ENCODE measurements around the gene SLC29A3. TPM values are rescaled to one million over a fixed set of nuclear protein-coding genes. Genes with fewer than 3 reads are reported as not detected.
"Not testable (repeated sequence)": the region's sequence is repeated elsewhere in the genome, so short reads cannot be mapped to it uniquely, and the experiment has no call there.

The SLC29A3 gene
- total RNA-seq, 1 experiment from 2014 or later, result 9.2 TPM

- no peak overlapping the region for H2AFZ ChIP-seq (ENCODE audit: low read length)
- no peaks in the 10 kb centered on the region for H3K27me3 ChIP-seq (ENCODE audit: insufficient read depth, low read length)
- no CpG with 5 or more reads among the region's 5 CpGs for WGBS (ENCODE audit: extremely low coverage, insufficient read length, low lambda C conversion rate)
- no peaks in the 10 kb centered on the region for H3K79me2 ChIP-seq (ENCODE audit: insufficient read depth, low read length)
- no peak for DNase-seq
- H2BK12ac ChIP-seq (ENCODE audit: insufficient read length, low read depth, low read length), result no peak overlapping the region
- Mint-ChIP-seq H3K36me3 (ENCODE audit: insufficient read depth in 1 of 3, low read depth in 3 of 3) (peaks cover 12 to 62% (median 43%) of the 10 kb centered on the region in 3 experiments; a peak in 6 of 7 replicates), H3K4me1 (no peaks in the 10 kb centered on the region), H3K27ac (no peak overlapping the region; a peak in 2 of 7 replicates), H3K27me3 (ENCODE audit: low read depth) (no peaks in the 10 kb centered on the region; the same call in 1 of the 2 replicates), H3K9me3 (no peaks in the 10 kb centered on the region), H3K4me3 (no peak overlapping the region)
- no peak overlapping the region for H3T11ph ChIP-seq (ENCODE audit: low read length)
- no peak overlapping the region for H3K4me2 ChIP-seq (ENCODE audit: insufficient read depth, insufficient read length, low read length)
- no peak for TF ChIP-seq CTCF (conservative IDR thresholded peaks at IDR 0.05)
- no peak overlapping the region for H3K14ac ChIP-seq (ENCODE audit: insufficient read depth, low read length)
- H3K4ac ChIP-seq (ENCODE audit: low read depth, low read length), result no peak overlapping the region
- no peak overlapping the region for H2AK5ac ChIP-seq (ENCODE audit: insufficient read length, low read length)
- no peaks in the 10 kb centered on the region for H4K20me1 ChIP-seq (ENCODE audit: control insufficient read depth, insufficient read depth, insufficient read length)
- no peaks in the 10 kb centered on the region for H3K9me3 ChIP-seq (ENCODE audit: control insufficient read depth, low read depth, low read length)
- H3K79me1 ChIP-seq (ENCODE audit: insufficient read depth, low read depth, low read length, poor library complexity, severe bottlenecking), result no peaks in the 10 kb centered on the region
- no peak overlapping the region for H2BK20ac ChIP-seq (ENCODE audit: low read depth, low read length, poor library complexity, severe bottlenecking)
- H3K27ac ChIP-seq (ENCODE audit: insufficient read length, low read depth, low read length), result no peak overlapping the region
- H2BK5ac ChIP-seq (ENCODE audit: insufficient read length, low read length), result no peak overlapping the region
- no peak overlapping the region for H3K18ac ChIP-seq (ENCODE audit: insufficient read length, low read depth, low read length)
- no peaks in the 10 kb centered on the region for H3K23me2 ChIP-seq (ENCODE audit: insufficient read length, low read depth, low read length, poor library complexity, severe bottlenecking)
- no peak overlapping the region for H2BK15ac ChIP-seq (ENCODE audit: low read depth, low read length)
- no peak overlapping the region for H4K5ac ChIP-seq (ENCODE audit: insufficient read length, low read depth, low read length)
- H3K23ac ChIP-seq (ENCODE audit: insufficient read length, low read depth, low read length), result no peak overlapping the region
- H3K56ac ChIP-seq (ENCODE audit: insufficient read length, low read depth, low read length), result no peak overlapping the region
- H2BK120ac ChIP-seq (ENCODE audit: low read depth, low read length, poor library complexity, severe bottlenecking), result no peak overlapping the region
- no peak overlapping the region for H4K8ac ChIP-seq (replicated peaks; ENCODE audit: insufficient read length, low read depth, low read length)
- H4K91ac ChIP-seq (ENCODE audit: insufficient read length, low read depth, low read length), result no peak overlapping the region
- no peaks in the 10 kb centered on the region for H3K4me1 ChIP-seq (ENCODE audit: insufficient read depth, low read length)
- no peak overlapping the region for H3K9ac ChIP-seq (ENCODE audit: extremely low read depth, insufficient read length, low read length)
These were observed 23.0 kb upstream of the SLC29A3 start for GRCh38 chr10:71296086-71296485.

- H3K18ac ChIP-seq (ENCODE audit: insufficient read length, low read depth, low read length); H3K79me1 ChIP-seq (ENCODE audit: insufficient read depth, low read depth, low read length, poor library complexity, severe bottlenecking); H3K4me1 ChIP-seq (ENCODE audit: insufficient read depth, low read length); H3K27me3 ChIP-seq (ENCODE audit: insufficient read depth, low read length); H3K4me3 Mint-ChIP-seq; H2AK5ac ChIP-seq (ENCODE audit: insufficient read length, low read length); H3T11ph ChIP-seq (ENCODE audit: low read length); H2BK12ac ChIP-seq (ENCODE audit: insufficient read length, low read depth, low read length); H3K23ac ChIP-seq (ENCODE audit: insufficient read length, low read depth, low read length); H3K79me2 ChIP-seq (ENCODE audit: insufficient read depth, low read length); H3K9ac ChIP-seq (ENCODE audit: extremely low read depth, insufficient read length, low read length); H3K14ac ChIP-seq (ENCODE audit: insufficient read depth, low read length); H3K9me3 ChIP-seq (ENCODE audit: control insufficient read depth, low read depth, low read length); DNase-seq; H3K56ac ChIP-seq (ENCODE audit: insufficient read length, low read depth, low read length); H3K27ac Mint-ChIP-seq; H4K91ac ChIP-seq (ENCODE audit: insufficient read length, low read depth, low read length); H3K4ac ChIP-seq (ENCODE audit: low read depth, low read length); H3K9me3 Mint-ChIP-seq; H4K20me1 ChIP-seq (ENCODE audit: control insufficient read depth, insufficient read depth, insufficient read length); H4K8ac ChIP-seq (replicated peaks; ENCODE audit: insufficient read length, low read depth, low read length); H3K4me1 Mint-ChIP-seq; H3K27ac ChIP-seq (ENCODE audit: insufficient read length, low read depth, low read length); H3K27me3 Mint-ChIP-seq (ENCODE audit: low read depth); H2BK120ac ChIP-seq (ENCODE audit: low read depth, low read length, poor library complexity, severe bottlenecking); H2BK20ac ChIP-seq (ENCODE audit: low read depth, low read length, poor library complexity, severe bottlenecking); H2BK15ac ChIP-seq (ENCODE audit: low read depth, low read length); H2AFZ ChIP-seq (ENCODE audit: low read length); H2BK5ac ChIP-seq (ENCODE audit: insufficient read length, low read length); H4K5ac ChIP-seq (ENCODE audit: insufficient read length, low read depth, low read length); H3K4me2 ChIP-seq (ENCODE audit: insufficient read depth, insufficient read length, low read length); H3K23me2 ChIP-seq (ENCODE audit: insufficient read length, low read depth, low read length, poor library complexity, severe bottlenecking): not testable (repeated sequence)
- H3K36me3 Mint-ChIP-seq (ENCODE audit: insufficient read depth in 1 of 3, low read depth in 3 of 3), result peaks cover 12 to 58% (median 39%) of the 10 kb centered on the region in 3 experiments; a peak in 6 of 7 replicates
- WGBS (ENCODE audit: extremely low coverage, insufficient read length, low lambda C conversion rate), result no CpG with 5 or more reads among the region's 13 CpGs
These were observed 22.2 kb upstream of the SLC29A3 start for GRCh38 chr10:71296811-71297210.

All from H9 (cell line).